Neural cell (in vitro differentiated cells): Measurements from ENCODE around the gene TMEM196. TPM values are rescaled to one million over a fixed set of nuclear protein-coding genes. Genes with fewer than 3 reads are reported as not detected.

Experiments used
- H2AFZ ChIP-seq: fragments of 200-600, 300-800 bp; sonication (generic), shearing (Covaris generic); 2 replicates; pipeline ENCODE4 v1.6.0; 2014; ENCODE audit warnings: low read depth, mild to moderate bottlenecking, antibody characterized with exemption, low read length, moderate library complexity
- H3F3A ChIP-seq: fragments of 200-600 bp; shearing (Covaris generic); 2 replicates; pipeline ENCODE4 v1.6.1; 2016; ENCODE audit warnings: mild to moderate bottlenecking, moderate library complexity, mixed read lengths, antibody characterized with exemption, low read length; ENCODE audit not compliant: insufficient read depth, poor library complexity, severe bottlenecking
- H3K27ac ChIP-seq: fragments of 200-600, 300-800 bp; sonication (generic), shearing (Covaris generic); 2 replicates; pipeline ENCODE4 v1.5.1; 2014; ENCODE audit warnings: mild to moderate bottlenecking, low read length, moderate library complexity
- H3K27me3 ChIP-seq: fragments of 300-800, 200-600 bp; sonication (generic), shearing (Covaris generic); 2 replicates; pipeline ENCODE4 v1.6.0; 2014; ENCODE audit warnings: mild to moderate bottlenecking, low read depth, low read length, moderate library complexity; ENCODE audit not compliant: insufficient read depth
- H3K36me3 ChIP-seq: fragments of 300-800, 200-600 bp; sonication (generic), shearing (Covaris generic); 2 replicates; pipeline ENCODE4 v1.5.1; 2014; ENCODE audit warnings: mild to moderate bottlenecking, antibody characterized with exemption, low read length, moderate library complexity; ENCODE audit not compliant: insufficient read depth
- H3K4me2 ChIP-seq: fragments of 300-800, 200-600 bp; sonication (generic), shearing (Covaris generic); 2 replicates; pipeline ENCODE4 v1.6.0; 2014; ENCODE audit warnings: mild to moderate bottlenecking, low read length
- H3K4me3 ChIP-seq: fragments of 300-800, 200-600 bp; sonication (generic), shearing (Covaris generic); 2 replicates; pipeline ENCODE4 v1.5.1; 2014; ENCODE audit warnings: mild to moderate bottlenecking, low read length, moderate library complexity
- H3K79me2 ChIP-seq: fragments of 200-600 bp; shearing (Covaris generic); replicated peaks from 2 replicates; pipeline ENCODE4 v1.6.0; 2014; ENCODE audit warnings: mild to moderate bottlenecking, low read length, moderate library complexity; ENCODE audit not compliant: insufficient read depth
- H3K9ac ChIP-seq: fragments of 300-800, 200-600 bp; sonication (generic), shearing (Covaris generic); 2 replicates; pipeline ENCODE4 v1.6.1; 2016; ENCODE audit warnings: mild to moderate bottlenecking, low read length, mixed read lengths
- H3K9me2 ChIP-seq: fragments of 200-600 bp; shearing (Covaris generic); 2 replicates; pipeline ENCODE4 v1.6.1; 2016; ENCODE audit warnings: mild to moderate bottlenecking, low read length, mixed read lengths; ENCODE audit not compliant: insufficient read depth
- H3K9me3 ChIP-seq: fragments of 200-600, 300-800 bp; sonication (generic), shearing (Covaris generic); 2 replicates; pipeline ENCODE4 v1.6.1; 2016; ENCODE audit warnings: mild to moderate bottlenecking, mixed run types, low read length, moderate library complexity, mixed read lengths
- H4K20me1 ChIP-seq: fragments of 200-600 bp; shearing (Covaris generic); 2 replicates; pipeline ENCODE4 v1.6.1; 2016; ENCODE audit warnings: mild to moderate bottlenecking, mixed run types; ENCODE audit not compliant: insufficient read depth
- EP300 ChIP-seq: fragments of 450-650 bp; conservative IDR thresholded peaks from 2 replicates; pipeline ENCODE4 v1.6.1; 2014; ENCODE audit warnings: antibody characterized with exemption, mild to moderate bottlenecking, moderate library complexity; ENCODE audit not compliant: poor library complexity, severe bottlenecking
- EZH2 ChIP-seq: fragments of 200-600, 300-800 bp; shearing (Covaris generic), sonication (generic); IDR thresholded peaks from 2 replicates; pipeline ENCODE4 v1.6.1; 2014; ENCODE audit warnings: antibody characterized with exemption, low read length, borderline replicate concordance, mild to moderate bottlenecking; ENCODE audit not compliant: insufficient read depth, poor library complexity, severe bottlenecking
- MXI1 ChIP-seq: fragments of 450-650 bp; conservative IDR thresholded peaks from 2 replicates; pipeline ENCODE4 v1.6.1; 2014; ENCODE audit warnings: antibody characterized with exemption, mild to moderate bottlenecking; ENCODE audit not compliant: poor library complexity, severe bottlenecking
- RAD21 ChIP-seq: fragments of 450-650 bp; conservative IDR thresholded peaks from 2 replicates; pipeline ENCODE4 v1.6.1; 2014; ENCODE audit warnings: antibody characterized with exemption, mild to moderate bottlenecking, moderate library complexity
- SMC3 ChIP-seq: fragments of 450-650 bp; conservative IDR thresholded peaks from 2 replicates; pipeline ENCODE4 v1.6.1; 2014; ENCODE audit warnings: antibody characterized with exemption, mild to moderate bottlenecking, moderate library complexity; ENCODE audit not compliant: poor library complexity
- TAF1 ChIP-seq: IDR thresholded peaks from 2 replicates; pipeline ENCODE4 v1.6.1; 2012; ENCODE audit warnings: low read depth
- polyA plus RNA-seq: library from polyadenylated mRNA; depleted of rRNA; stranded (reverse); fragments of >200 nt; gene quantifications from 2 replicates; pipeline ENCODE4 v1.2.3, GENCODE V29; 2014
- TF ChIP-seq, protein P1 (sequence below): fragments of 450-650 bp; IDR thresholded peaks from 2 replicates; pipeline ENCODE4 v1.5.1; 2014; ENCODE audit warnings: antibody characterized with exemption, mild to moderate bottlenecking, moderate library complexity; ENCODE audit not compliant: poor library complexity, severe bottlenecking
- TF ChIP-seq, protein P2 (sequence below): IDR thresholded peaks from 2 replicates; pipeline ENCODE4 v1.6.1; 2012; ENCODE audit warnings: borderline replicate concordance

Gene TMEM196
- polyA plus RNA-seq, 1 donor from 2014 or later, result 35.7 TPM

DNA sequence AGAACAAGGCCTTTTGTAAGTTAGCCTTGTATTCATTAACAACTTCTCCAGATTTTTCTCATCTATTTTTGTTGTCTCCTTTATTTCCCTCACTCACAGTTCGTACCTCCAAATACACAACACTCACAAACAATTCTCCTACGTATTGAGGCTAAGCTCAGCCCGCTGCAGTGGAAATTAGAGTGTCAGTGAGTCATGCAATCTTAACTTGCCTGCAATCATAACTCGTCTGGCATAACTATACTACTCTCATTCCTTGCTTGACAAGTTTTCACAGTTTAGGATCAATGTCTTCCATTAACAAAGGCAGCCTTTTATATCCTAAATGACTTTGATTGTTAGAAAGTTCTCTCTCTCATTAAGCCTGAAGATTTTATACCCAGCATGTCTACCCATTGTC is 23.8 kb downstream of the TMEM196 start:
- no peak overlapping the region for H3K4me3 ChIP-seq
- no peaks in the 10 kb centered on the region for H3F3A ChIP-seq
- TF ChIP-seq SMC3, result no peak
- TF ChIP-seq TAF1, result no peak
- TF ChIP-seq EZH2, result no peak
- TF ChIP-seq, protein P1, sequence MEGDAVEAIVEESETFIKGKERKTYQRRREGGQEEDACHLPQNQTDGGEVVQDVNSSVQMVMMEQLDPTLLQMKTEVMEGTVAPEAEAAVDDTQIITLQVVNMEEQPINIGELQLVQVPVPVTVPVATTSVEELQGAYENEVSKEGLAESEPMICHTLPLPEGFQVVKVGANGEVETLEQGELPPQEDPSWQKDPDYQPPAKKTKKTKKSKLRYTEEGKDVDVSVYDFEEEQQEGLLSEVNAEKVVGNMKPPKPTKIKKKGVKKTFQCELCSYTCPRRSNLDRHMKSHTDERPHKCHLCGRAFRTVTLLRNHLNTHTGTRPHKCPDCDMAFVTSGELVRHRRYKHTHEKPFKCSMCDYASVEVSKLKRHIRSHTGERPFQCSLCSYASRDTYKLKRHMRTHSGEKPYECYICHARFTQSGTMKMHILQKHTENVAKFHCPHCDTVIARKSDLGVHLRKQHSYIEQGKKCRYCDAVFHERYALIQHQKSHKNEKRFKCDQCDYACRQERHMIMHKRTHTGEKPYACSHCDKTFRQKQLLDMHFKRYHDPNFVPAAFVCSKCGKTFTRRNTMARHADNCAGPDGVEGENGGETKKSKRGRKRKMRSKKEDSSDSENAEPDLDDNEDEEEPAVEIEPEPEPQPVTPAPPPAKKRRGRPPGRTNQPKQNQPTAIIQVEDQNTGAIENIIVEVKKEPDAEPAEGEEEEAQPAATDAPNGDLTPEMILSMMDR, result no peak
- TF ChIP-seq MXI1, result no peak
- no peaks in the 10 kb centered on the region for H3K9me3 ChIP-seq
- H3K27me3 ChIP-seq, result no peaks in the 10 kb centered on the region
- H2AFZ ChIP-seq, result no peak overlapping the region
- H3K27ac ChIP-seq, result no peak overlapping the region
- H3K4me2 ChIP-seq, result no peak overlapping the region
- H3K9ac ChIP-seq, result no peak overlapping the region
- H3K79me2 ChIP-seq, result no peaks in the 10 kb centered on the region
- no peaks in the 10 kb centered on the region for H3K36me3 ChIP-seq
- no peaks in the 10 kb centered on the region for H3K9me2 ChIP-seq
- H4K20me1 ChIP-seq, result no peaks in the 10 kb centered on the region

DNA sequence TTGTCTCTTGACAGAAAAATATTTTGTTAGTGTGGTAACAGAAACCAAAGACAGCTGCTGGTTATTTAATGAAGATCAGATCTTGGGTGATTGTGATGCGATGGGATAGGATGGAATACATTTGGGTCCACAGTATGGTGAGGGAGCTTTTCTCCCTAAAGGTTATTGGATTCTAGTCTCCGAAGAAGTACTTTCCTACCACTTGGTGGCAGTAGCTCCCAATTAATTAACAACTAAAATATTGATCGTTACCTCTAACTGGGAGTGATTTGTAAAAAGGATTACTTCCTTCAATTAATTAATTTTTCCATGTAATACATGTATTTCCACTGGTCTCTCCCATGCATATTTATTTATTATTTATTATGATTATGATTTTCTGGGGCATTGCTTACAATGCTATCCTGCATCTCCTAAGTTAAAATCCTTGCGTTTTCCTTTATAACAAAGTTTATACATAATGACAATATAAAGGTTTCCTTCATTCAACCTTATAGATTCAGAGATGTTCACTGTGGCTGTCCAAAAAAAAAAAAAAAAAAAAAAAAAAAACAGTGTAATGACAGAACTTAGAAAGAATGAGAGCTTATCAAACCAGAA is 25.6 kb downstream of the TMEM196 start:
- Histone ChIP-seq H3K27me3 (no peaks in the 10 kb centered on the region), H3F3A (no peaks in the 10 kb centered on the region), H3K9me3 (no peaks in the 10 kb centered on the region), H3K9ac (no peak overlapping the region), H3K79me2 (no peaks in the 10 kb centered on the region), H4K20me1 (no peaks in the 10 kb centered on the region), H3K27ac (no peak overlapping the region), H3K9me2 (no peaks in the 10 kb centered on the region), H3K4me2 (no peak overlapping the region), H2AFZ (no peak overlapping the region), H3K36me3 (no peaks in the 10 kb centered on the region), H3K4me3 (no peak overlapping the region)
- TF ChIP-seq, protein P2, sequence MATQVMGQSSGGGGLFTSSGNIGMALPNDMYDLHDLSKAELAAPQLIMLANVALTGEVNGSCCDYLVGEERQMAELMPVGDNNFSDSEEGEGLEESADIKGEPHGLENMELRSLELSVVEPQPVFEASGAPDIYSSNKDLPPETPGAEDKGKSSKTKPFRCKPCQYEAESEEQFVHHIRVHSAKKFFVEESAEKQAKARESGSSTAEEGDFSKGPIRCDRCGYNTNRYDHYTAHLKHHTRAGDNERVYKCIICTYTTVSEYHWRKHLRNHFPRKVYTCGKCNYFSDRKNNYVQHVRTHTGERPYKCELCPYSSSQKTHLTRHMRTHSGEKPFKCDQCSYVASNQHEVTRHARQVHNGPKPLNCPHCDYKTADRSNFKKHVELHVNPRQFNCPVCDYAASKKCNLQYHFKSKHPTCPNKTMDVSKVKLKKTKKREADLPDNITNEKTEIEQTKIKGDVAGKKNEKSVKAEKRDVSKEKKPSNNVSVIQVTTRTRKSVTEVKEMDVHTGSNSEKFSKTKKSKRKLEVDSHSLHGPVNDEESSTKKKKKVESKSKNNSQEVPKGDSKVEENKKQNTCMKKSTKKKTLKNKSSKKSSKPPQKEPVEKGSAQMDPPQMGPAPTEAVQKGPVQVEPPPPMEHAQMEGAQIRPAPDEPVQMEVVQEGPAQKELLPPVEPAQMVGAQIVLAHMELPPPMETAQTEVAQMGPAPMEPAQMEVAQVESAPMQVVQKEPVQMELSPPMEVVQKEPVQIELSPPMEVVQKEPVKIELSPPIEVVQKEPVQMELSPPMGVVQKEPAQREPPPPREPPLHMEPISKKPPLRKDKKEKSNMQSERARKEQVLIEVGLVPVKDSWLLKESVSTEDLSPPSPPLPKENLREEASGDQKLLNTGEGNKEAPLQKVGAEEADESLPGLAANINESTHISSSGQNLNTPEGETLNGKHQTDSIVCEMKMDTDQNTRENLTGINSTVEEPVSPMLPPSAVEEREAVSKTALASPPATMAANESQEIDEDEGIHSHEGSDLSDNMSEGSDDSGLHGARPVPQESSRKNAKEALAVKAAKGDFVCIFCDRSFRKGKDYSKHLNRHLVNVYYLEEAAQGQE, result no peak
- no peak for TF ChIP-seq EP300
- TF ChIP-seq SMC3, result peak; percentile 83
- TF ChIP-seq, protein P1, result peak; percentile 76
- TF ChIP-seq RAD21, result peak; percentile 79
- no peak for TF ChIP-seq TAF1
